NCI-H1048 (cell line): ENCODE results near the gene ICA1.

ENCODE experiments used
- DNase-seq: peaks from one replicate; lab custom pipeline; 2025; lab: John Stamatoyannopoulos, UW

Gene ICA1

GRCh38 chr7:8200717-8201116, 61.2 kb downstream of the ICA1 start:
- DNase-seq = no peak

DNA sequence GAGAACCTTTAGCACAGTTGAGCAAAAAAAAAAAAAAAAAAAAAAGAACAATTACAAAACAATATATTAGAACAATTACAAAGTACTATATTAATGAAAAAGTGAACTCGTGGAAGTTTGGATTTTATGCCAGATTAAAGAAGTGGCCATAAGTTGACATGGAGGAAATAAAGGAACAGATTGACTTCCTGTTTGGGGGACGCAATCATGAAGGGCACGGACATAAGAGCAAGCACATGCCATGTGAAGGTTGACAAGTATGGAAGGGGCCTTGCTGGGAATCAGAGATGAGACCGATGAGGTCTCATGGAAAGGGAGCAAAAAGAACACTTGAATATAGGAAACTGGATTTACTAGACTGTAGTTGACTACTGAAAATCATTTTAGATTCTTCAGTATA, 61.7 kb downstream of the ICA1 start:
- no peak for DNase-seq

DNA sequence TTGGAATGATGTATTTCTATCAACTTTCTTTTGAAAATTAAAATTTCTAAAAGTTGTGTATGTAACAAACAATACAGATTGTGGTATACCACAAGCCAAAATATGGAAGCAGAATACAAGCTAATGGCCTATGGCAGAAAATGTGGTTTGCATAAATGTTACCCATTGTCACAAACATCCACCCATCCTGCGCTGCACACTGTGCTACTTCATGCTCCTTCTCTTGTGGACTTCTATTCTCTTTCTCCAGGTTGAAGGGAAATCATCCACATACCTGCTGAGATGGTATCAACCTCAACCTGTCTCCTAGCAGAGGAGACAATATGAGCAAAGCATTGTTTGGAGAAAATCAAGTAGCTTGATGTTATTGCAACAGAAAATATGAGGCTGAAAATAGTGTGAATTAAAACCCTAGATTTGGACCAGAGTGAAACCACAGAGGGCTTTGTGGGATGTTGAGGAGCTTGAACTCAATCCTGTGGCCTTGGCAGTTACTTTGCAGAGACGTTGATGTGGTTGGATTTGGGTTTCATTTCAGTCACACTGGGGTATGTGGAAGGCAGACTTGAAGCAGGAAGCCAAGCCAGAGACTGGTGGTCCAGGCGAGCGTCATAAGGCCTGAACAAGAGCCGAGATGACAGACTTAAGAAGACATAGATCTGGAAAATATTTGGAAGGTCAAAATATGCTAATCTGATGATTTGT, 63.8 kb downstream of the ICA1 start:
- no peak for DNase-seq

GRCh38 chr7:8192897-8193296, 69.1 kb downstream of the ICA1 start:
- DNase-seq = no peak

DNA sequence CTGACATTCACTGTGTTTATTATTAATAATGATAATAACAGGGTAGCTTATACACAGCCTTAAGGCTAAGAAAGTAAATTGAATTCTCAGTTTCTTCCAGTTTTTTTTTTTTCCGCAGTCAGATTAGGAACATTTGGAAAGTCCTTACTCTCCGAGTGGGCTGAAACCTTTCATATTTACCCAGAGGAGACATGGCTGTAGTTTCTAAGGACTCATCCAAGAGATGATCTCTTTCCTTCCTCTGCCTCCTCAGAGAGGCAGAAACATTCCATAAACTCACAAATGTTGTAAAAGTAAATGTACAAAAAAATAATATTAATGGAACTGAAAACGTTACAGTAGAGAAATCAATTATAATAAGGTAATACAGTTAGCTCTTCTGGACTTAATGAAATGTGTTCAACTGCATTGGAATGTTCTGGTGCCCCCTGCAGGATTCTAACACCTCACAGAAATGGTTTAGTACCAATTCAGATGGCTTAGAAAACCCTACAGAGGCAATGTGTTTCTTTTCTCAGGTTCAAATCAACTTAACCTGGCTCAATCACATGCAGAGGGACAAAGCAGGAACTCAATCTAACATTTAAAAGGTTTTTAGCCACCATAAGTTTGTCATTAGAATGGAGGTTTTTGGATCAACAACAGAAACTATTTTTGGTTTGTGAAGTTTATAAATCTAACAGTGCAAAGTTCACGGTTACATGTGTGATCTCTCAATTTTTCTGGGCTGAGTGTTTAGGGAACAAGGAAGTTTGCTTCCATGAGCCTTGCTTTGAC, 71.7 kb downstream of the ICA1 start:
- DNase-seq = no peak

DNA sequence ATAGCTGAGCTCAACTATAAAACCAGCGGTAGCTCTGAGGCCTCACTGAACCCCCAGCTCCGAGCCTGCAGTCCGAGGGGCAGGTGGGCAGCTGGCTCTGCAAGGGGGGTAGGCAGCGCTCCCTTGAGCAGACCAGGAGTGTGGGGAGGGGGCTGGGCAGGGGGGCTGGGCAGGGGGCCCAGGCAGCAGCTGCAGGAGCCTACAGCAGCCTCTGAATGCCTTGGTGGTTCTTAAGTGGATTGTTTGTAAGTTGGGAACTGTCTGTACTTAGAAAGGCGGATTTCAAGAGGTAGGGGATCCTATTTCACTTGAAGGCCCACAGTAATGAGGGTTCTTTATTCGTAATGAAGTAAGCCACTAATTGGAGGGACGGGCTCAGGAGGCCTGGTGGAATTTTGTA, 72.3 kb downstream of the ICA1 start:
- no peak for DNase-seq

- no peak for DNase-seq
These were observed 75.9 kb downstream of the ICA1 start for GRCh38 chr7:8185926-8186683.

DNA sequence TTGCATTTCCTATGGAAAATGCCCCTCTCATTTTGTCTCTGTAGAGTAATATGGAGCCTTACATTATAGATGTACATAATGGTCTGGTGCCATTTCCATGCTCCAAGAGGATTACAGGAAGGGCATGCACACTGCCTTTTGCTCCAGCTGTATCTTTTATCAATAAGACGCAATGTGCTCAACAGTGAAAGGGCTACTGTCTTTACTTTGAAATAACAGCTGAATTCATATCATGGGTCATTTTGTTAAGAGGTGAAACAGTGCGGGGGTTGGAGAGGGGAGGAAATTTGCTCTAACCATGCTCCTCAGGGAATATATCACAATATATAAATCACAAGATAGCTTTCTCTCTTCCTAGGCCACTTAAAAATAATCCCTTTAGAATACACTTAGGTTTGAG, 77.7 kb downstream of the ICA1 start:
- no peak for DNase-seq

- no peak for DNase-seq
These were observed 82.5 kb downstream of the ICA1 start for GRCh38 chr7:8179486-8179885.

- no peak for DNase-seq
These were observed 83.6 kb downstream of the ICA1 start for GRCh38 chr7:8178353-8178752.

DNA sequence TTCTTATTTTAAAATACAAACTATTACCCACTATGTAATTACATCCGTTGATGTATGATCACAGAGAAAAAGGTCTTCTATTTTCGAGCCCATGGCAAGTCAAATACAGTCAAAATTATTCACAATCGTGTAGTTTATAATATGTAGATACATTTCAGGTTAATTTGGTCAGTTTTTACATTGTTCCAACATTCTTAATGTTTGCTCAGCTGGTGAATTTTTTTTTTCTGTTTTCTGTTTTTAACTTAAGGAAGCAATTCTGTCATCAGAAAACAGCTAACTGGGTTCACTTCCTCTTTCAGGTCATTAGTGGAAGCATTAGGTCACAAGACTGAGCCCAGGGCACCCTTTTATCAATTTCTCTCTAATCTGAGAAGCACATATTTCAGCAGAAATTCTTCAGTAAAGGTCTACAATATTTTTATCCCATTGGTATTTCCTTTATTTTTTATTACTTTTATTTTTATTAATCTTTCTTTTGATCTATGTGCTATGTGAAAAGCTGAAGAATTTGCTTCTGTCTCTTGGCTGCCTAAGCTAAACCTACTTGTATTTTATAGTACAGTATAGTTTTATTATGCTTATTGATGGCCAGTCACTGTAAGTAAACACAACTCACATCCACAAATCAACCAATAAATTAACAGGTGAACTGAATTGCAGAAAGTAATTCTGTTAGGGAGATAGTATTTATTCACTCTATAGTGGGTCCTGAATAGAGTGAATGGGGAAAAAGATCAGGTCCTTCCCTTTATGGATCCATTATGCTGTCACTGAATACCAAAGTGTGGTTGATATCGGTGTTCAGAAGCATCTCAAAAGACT, 84.6 kb downstream of the ICA1 start:
- no peak for DNase-seq

DNA sequence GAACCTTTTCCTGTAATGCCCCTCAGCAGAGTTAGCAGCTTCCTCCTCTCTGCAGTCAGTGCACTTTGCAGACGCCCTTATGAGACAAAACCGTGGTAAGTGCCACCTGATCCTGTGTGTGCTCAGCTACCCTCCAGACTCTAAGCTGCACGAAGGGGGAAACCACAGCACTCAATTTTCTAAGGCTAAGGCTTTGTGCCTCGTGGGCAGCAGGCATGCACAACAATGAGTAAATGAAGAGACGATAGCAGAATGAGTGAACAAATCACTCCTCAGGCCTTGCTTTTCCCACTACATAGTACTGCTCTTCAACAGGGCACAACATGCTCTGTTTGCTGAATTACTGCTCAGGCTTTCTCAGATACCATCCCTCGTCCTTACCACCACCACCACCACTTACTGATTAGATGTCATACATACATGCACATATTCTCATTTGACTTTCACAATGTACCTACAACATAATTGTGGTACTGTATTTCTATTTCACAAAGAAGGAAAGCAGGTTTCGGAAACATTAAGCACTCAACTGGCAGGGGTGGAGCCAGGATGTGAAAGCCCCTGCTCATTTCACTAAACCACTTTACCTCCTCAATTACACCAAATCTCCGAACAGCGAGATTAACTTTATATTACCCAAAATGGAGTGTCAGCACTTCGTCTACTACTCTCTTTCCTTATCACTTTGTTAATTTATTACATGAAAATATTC, 85.4 kb downstream of the ICA1 start:
- no peak for DNase-seq

DNA sequence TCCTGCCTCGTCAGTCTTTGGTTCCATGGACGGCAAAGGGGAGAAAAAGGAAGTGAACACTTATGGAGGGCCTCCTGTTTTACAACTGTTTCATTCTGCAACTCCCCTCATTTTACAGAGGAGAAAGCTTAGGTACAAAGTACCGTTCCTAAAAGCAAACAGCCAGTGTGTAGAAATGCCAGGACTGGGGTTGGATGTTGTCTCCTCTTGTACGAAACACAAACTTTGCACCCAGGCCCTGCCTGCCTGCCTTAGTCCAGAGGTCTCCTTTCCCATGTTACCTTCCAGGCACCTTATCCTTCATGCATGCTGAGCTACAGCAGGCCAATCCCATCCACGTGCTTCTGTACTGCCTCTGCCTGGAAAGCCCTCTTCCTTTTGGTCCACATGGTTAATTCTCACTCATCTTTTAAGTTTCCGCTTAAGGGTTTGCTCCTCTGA, 86.0 kb downstream of the ICA1 start:
- no peak for DNase-seq

DNA sequence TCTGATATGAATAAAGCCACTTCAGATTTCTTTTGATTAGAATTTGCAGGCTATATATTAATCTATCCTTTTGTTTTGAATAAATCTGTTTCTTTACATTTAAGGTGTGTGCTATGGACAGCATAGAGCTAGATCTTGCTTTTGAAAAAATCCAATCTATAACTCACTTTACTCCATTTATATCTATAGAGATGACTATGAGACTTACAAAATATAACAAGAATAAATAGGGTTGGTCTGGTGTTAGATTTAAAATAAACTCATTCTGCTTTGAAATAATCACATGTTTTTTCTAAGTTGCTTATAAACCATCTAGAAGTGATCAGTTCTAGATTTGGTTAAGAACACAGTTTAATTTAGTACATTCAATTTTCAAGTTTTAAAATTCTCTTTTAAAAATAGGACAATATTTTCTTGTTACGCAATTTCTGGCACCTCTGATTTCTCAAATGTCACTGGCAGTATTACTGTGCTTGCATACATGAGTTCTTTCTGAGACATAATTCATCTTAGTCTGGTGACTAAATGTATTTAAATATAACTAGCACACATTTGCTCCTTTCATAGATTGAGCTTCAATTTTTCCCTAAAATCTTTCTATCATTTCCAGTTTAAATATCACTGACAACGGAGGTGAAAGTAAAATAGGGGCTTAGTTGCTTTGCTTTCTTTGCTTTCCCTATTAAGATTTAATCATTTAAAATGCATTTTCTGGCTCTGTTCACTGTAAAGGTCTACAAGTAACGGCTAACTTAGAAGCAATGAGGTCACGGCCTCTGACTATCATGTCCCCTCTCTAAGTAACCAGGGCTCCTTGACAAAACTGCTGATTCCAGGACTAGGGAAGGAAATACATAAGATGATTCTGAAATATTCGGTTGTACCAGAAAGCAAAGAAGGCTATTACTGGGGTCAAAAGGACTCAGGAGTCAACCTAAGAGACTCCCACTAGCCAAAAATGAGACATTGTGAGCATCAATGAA, 89.3 kb downstream of the ICA1 start:
- DNase-seq = no peak

- DNase-seq = no peak
These were observed 92.8 kb downstream of the ICA1 start for GRCh38 chr7:8169171-8169570.

GRCh38 chr7:8168336-8168735, 93.6 kb downstream of the ICA1 start:
- no peak for DNase-seq

GRCh38 chr7:8165150-8165549, 96.8 kb downstream of the ICA1 start:
- DNase-seq = no peak

DNA sequence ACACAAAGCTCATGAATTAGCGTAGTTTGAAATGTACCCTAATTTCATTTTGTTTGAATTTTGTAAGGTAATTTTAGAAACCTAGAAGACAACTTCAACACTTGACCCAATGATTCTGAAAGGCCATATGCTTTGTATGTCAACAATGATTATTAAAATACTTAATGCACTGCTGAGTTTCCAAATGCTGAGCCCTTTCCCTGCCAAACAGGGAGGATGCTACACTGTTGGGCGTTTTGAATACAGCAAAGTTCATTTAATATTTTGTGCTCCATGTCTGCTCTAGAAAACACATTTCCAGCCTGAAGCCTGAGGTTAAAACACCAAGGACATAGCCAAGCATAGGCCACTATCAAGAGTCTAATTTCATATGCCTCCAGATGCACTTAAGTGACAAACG, 99.8 kb downstream of the ICA1 start:
- DNase-seq = no peak

- DNase-seq = no peak
These were observed 100.6 kb downstream of the ICA1 start for GRCh38 chr7:8161364-8161828.

DNA sequence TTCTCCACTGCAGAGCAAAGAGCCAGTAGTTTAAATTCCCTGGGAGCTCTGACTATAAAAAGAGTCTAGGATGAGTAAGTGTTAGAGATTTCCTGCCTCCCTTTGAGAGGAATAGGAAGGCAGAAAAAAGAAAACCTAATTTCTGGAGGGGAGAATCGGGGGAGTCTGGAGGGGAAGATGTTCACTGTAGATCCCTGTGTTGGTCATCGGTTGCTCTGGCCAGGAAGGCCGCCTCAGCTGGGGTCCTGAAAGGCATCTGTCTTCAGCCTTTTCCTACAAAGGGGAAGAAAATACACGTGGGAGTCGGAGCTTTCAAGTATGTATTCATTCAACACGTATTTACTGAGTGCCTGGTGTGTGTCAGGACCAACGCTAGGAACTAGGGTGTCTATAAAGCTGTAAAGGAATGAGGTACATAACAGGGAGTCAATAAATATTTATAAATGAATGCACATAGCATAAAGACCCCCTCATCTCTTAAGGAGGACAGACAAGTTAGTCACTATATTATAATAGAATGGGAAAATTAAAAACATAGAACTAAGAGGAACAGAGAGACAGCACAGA, 101.1 kb downstream of the ICA1 start:
- DNase-seq = no peak
